ENCODE measurements around the gene CEP290.

Gene CEP290

DNA sequence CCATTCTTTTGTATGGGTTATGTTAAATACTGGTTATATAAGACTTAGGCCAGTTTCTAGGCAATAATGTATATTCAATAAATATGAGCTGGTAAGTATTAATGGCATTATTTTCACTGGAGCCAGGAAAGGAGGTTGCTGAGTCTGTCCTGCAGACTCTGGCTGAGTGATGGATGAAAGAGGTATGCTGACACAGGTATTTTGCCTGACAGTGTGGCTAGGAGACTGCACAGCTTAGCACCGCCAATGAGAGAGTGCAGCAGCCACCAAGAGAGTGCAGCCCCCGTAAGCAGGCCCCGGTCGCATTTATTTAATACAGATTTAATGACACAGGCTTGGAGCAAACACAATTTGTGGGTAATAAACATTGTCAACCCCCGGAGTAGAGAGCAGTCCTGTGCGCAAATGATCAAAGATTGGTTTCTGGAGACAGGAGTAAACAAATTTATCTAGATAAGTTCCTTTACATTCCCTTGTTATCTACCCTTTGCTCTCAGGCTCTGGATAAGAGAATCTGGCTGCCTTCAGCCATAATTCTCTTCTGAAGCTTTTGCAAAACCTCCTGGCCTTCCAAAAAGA, 37.6 kb upstream of the CEP290 start:
- DNase-seq (ENCODE audit: insufficient read length, low spot score) (no peak), FAIRE-seq (no peak)
- TF ChIP-seq POU2F2 (IDR thresholded peaks at IDR 0.05; ENCODE audit: low read depth, low read length) = no peak
- no peak for TF ChIP-seq TAF1 (IDR thresholded peaks at IDR 0.05; ENCODE audit: low read depth, low read length)

- no peak for DNase-seq (ENCODE audit: insufficient read length, low spot score)
- no peak for TF ChIP-seq POLR2A (IDR thresholded peaks at IDR 0.05; ENCODE audit: low read depth, low read length)
- no peak for TF ChIP-seq PAX5 (IDR thresholded peaks at IDR 0.05; ENCODE audit: insufficient read depth, low read length, severe bottlenecking)
- no peak for TF ChIP-seq TAF1 (IDR thresholded peaks at IDR 0.05; ENCODE audit: low read depth, low read length)
- TF ChIP-seq POLR2AphosphoS5 (IDR thresholded peaks at IDR 0.05; ENCODE audit: low read depth, low read length) = no peak
- no peak for TF ChIP-seq POU2F2 (IDR thresholded peaks at IDR 0.05; ENCODE audit: low read depth, low read length)
- no peak for TF ChIP-seq SPI1 (IDR thresholded peaks at IDR 0.05; ENCODE audit: low read depth, low read length)
- FAIRE-seq = no peak
These were observed 33.7 kb upstream of the CEP290 start for GRCh38 chr12:88175544-88175943.

GRCh38 chr12:88172844-88173407, 31.0 kb upstream of the CEP290 start:
- no peak for TF ChIP-seq POLR2AphosphoS5 (IDR thresholded peaks at IDR 0.05; ENCODE audit: low read depth, low read length)
- no peak for TF ChIP-seq SPI1 (IDR thresholded peaks at IDR 0.05; ENCODE audit: low read depth, low read length)
- TF ChIP-seq PAX5 (IDR thresholded peaks at IDR 0.05; ENCODE audit: insufficient read depth, low read length, severe bottlenecking) = no peak
- no peak for TF ChIP-seq POLR2A (IDR thresholded peaks at IDR 0.05; ENCODE audit: low read depth, low read length)
- no peak for TF ChIP-seq POU2F2 (IDR thresholded peaks at IDR 0.05; ENCODE audit: low read depth, low read length)
- no peak for TF ChIP-seq TAF1 (IDR thresholded peaks at IDR 0.05; ENCODE audit: low read depth, low read length)
- FAIRE-seq (no peak), DNase-seq (ENCODE audit: insufficient read length, low spot score) (no peak)

DNA sequence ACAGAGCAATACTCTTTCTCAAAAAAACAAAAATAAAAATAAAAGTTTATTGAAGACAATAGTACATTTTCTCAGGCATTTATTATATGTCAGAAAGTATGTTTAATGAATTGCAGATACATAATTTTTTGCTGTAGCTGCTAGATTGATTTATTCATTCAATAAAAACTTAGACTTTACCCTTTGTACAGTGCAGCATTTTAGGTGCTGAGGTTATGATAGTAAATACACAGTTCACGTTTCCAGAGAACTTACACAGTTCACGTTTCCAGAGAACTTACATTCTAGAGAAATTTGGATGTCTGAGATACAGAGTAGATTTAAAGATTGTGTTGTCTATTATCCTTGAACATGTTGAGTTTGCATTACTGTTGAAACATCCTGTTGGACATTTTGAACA, 25.5 kb upstream of the CEP290 start:
- DNase-seq (ENCODE audit: insufficient read length, low spot score) = no peak
- no peak for FAIRE-seq
- TF ChIP-seq PAX5 (IDR thresholded peaks at IDR 0.05; ENCODE audit: insufficient read depth, low read length, severe bottlenecking) (no peak), POU2F2 (IDR thresholded peaks at IDR 0.05; ENCODE audit: low read depth, low read length) (no peak)

DNA sequence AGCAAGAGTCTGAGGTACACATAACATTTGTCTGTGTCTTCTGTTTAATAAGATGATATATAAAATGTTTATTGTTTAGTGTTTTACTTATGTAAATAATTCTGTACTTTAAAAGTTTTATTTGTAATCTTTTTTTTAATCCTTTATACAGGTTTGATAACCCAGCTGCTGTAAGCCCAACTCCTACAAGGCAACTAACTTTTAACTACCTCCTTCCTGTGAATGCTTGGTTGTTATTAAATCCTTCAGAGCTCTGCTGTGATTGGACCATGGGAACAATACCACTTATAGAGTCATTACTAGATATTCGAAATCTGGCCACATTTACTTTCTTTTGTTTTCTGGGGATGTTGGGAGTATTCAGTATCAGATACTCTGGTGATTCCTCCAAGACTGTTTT, 24.3 kb upstream of the CEP290 start:
- TF ChIP-seq PAX5 (IDR thresholded peaks at IDR 0.05; ENCODE audit: insufficient read depth, low read length, severe bottlenecking) (no peak), TAF1 (IDR thresholded peaks at IDR 0.05; ENCODE audit: low read depth, low read length) (no peak), POLR2AphosphoS5 (IDR thresholded peaks at IDR 0.05; ENCODE audit: low read depth, low read length) (no peak), POU2F2 (IDR thresholded peaks at IDR 0.05; ENCODE audit: low read depth, low read length) (no peak), POLR2A (IDR thresholded peaks at IDR 0.05; ENCODE audit: low read depth, low read length) (no peak), SPI1 (IDR thresholded peaks at IDR 0.05; ENCODE audit: low read depth, low read length) (no peak)
- DNase-seq (ENCODE audit: insufficient read length, low spot score) (no peak), FAIRE-seq (no peak)

DNA sequence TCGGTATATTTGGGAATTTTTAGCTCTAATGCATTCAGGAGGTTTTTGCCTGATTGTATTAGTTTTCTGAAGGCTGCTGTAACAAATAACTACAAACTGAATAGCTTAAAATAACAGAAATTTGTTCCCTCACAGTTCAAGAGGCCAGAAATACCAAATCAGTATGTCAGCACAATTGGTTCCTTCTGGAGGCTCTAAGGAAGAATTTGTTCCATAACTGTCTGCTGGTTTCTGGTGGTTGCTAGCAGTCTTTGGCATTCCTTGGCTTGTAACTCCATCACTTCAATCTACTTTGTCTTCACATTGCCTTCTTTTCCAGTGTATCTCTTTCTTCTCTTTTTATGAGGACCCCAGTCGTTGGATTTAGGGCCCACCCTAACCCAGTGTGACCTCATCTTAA, 21.5 kb upstream of the CEP290 start:
- FAIRE-seq = no peak
- TF ChIP-seq POLR2AphosphoS5 (IDR thresholded peaks at IDR 0.05; ENCODE audit: low read depth, low read length) (no peak), POLR2A (IDR thresholded peaks at IDR 0.05; ENCODE audit: low read depth, low read length) (no peak)
- no peak for DNase-seq (ENCODE audit: insufficient read length, low spot score)

DNA sequence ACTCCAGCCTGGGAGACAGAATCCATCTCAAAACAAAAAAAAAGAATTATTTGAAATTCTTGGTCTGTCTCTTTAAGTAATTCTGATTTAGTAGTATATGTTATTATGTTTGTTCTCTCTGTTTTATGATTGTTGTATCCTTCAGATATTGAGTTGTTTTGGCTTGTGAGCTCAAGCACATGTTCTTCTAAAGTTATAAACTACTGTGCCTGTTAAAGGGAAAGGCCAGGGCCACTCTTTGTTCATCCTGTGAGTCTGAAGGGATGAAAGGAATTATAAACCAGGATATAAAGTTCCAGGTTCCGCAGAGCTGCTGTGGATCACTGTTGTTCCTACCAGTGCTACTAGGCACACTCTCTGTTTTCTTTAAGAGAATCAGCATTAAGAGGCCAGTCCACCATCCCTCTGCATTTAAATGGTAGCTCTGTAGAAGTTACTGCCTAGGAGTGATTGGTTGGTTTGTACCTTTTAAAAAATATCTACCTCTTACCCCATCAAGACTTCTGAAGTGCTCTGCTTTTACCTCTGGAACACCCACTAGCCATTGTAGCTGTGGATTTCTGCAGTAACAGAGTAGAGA, 14.3 kb upstream of the CEP290 start:
- DNase-seq (ENCODE audit: insufficient read length, low spot score) (no peak), FAIRE-seq (no peak)
- TF ChIP-seq POLR2AphosphoS5 (IDR thresholded peaks at IDR 0.05; ENCODE audit: low read depth, low read length) = no peak
- TF ChIP-seq POU2F2 (IDR thresholded peaks at IDR 0.05; ENCODE audit: low read depth, low read length) = no peak
- TF ChIP-seq POLR2A (IDR thresholded peaks at IDR 0.05; ENCODE audit: low read depth, low read length) = no peak
- no peak for TF ChIP-seq TAF1 (IDR thresholded peaks at IDR 0.05; ENCODE audit: low read depth, low read length)
- TF ChIP-seq PAX5 (IDR thresholded peaks at IDR 0.05; ENCODE audit: insufficient read depth, low read length, severe bottlenecking) = no peak
- no peak for TF ChIP-seq SPI1 (IDR thresholded peaks at IDR 0.05; ENCODE audit: low read depth, low read length)

DNA sequence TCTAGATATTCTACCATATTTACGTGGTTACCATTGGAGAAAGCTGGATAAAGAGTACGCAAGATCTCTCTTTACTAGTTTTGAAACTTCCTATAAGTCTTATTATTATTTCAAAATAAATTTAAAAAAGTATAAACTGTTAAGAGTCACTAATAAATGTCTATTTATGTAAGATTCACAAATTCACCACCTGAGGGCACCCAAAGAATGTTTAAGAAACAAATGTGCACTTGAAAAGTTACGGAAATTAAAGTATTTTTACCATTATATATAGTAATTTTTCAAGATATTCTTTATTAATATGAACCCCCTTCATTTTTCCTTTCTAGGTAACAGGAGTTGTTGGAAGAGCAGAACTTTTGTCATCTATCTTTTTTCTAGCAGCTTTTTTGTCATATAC, 12.1 kb upstream of the CEP290 start:
- DNase-seq (ENCODE audit: insufficient read length, low spot score) (no peak), FAIRE-seq (no peak)
- no peak for TF ChIP-seq TAF1 (IDR thresholded peaks at IDR 0.05; ENCODE audit: low read depth, low read length)
- TF ChIP-seq POU2F2 (IDR thresholded peaks at IDR 0.05; ENCODE audit: low read depth, low read length) = no peak
- TF ChIP-seq PAX5 (IDR thresholded peaks at IDR 0.05; ENCODE audit: insufficient read depth, low read length, severe bottlenecking) = no peak

DNA sequence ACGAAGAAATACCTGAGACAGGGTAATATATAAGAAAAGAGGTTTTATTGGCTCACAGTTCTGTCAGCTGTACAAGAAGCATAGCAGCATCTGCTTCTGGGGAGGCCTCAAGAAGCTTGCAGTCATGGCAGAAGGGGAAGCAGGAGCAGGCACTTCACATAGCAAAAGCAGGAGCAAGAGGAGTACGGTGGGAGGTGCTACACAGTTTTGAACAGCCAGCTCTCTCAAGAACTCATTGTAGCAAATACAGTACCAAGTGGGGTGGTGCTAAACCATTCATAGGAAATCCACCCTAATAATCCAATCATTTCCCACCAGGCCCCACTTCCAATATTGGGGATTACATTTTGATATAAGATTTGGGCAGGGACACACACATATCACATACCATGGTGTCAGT, 8.2 kb upstream of the CEP290 start:
- FAIRE-seq = no peak
- TF ChIP-seq POLR2A (IDR thresholded peaks at IDR 0.05; ENCODE audit: low read depth, low read length) (no peak), PAX5 (IDR thresholded peaks at IDR 0.05; ENCODE audit: insufficient read depth, low read length, severe bottlenecking) (no peak), POLR2AphosphoS5 (IDR thresholded peaks at IDR 0.05; ENCODE audit: low read depth, low read length) (no peak), POU2F2 (IDR thresholded peaks at IDR 0.05; ENCODE audit: low read depth, low read length) (no peak), TAF1 (IDR thresholded peaks at IDR 0.05; ENCODE audit: low read depth, low read length) (no peak), SPI1 (IDR thresholded peaks at IDR 0.05; ENCODE audit: low read depth, low read length) (no peak)
- DNase-seq (ENCODE audit: insufficient read length, low spot score) = no peak

DNA sequence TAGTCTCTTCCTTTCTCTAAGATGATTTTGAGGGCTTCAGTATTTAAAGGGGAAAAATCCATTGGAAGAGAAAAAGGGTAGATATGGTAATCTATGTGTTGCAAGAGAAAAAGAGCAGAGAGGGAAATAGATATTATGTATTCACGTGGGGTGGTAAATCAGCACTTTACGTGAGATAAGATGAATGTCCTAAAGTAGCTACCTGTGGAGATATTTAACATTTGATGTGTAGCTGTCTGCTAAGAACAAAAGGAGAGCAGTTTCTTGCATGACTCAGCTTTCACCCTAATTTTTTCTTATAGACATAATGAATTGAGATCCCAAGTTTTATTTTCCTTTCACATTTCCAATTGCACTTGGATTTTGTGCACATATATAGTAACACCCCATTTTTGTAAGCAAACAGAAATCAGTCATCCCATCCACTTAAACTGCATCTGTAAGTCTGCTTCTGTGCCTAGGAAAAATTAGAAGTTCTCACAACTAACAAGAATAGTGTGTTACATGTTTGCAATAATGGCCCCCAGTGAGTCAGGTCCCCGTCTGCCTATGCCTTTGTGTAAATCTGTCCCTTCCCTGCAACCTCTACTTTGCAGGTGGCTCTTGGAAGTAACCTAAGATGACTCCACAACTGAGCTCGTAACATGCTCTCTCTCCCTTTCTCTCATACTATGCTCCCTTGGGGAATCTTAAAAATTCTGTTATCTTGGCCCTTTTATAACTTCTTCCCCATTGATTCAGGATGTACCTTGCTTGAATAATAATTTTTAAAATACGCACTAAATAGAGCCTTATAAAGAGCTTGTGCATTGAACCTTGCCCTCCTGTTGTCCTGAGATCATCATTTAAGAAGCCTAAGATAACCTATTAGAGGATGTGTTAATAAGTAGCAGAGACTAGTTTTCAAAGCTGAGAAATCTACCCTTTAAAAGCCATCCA, 3.9 kb upstream of the CEP290 start:
- no peak for TF ChIP-seq POLR2AphosphoS5 (IDR thresholded peaks at IDR 0.05; ENCODE audit: low read depth, low read length)
- TF ChIP-seq POU2F2 (IDR thresholded peaks at IDR 0.05; ENCODE audit: low read depth, low read length) = no peak
- no peak for TF ChIP-seq TAF1 (IDR thresholded peaks at IDR 0.05; ENCODE audit: low read depth, low read length)
- TF ChIP-seq SPI1 (IDR thresholded peaks at IDR 0.05; ENCODE audit: low read depth, low read length) = no peak
- TF ChIP-seq POLR2A (IDR thresholded peaks at IDR 0.05; ENCODE audit: low read depth, low read length) = no peak
- TF ChIP-seq PAX5 (IDR thresholded peaks at IDR 0.05; ENCODE audit: insufficient read depth, low read length, severe bottlenecking) = no peak
- FAIRE-seq (no peak), DNase-seq (ENCODE audit: insufficient read length, low spot score) (no peak)

Data from GM12891 (cell line).